ENCODE measurements around the gene RBFOX2. TPM values are rescaled to one million over a fixed set of nuclear protein-coding genes. Genes with fewer than 3 reads are reported as not detected.

RBFOX2 gene
- total and polyA plus RNA-seq, 2 of the 13 experiments (the other 11 are each of a cell fraction or from before 2014, with no cell fraction given): 37.3 to 40.4 TPM

GRCh38 chr22:36028646-36029405, at the start of gene RBFOX2 (continued):
- TF ChIP-seq HIC2 (CRISPR knock-in tag; IDR thresholded peaks at IDR 0.05; ENCODE audit: low read depth) (no peak), CHD4 (IDR thresholded peaks at IDR 0.05; ENCODE audit: borderline replicate concordance, low read length) (no peak), RFXANK (CRISPR knock-in tag; IDR thresholded peaks at IDR 0.05) (no peak), ARNT (IDR thresholded peaks at IDR 0.05) (no peak), TEAD2 (CRISPR knock-in tag; IDR thresholded peaks at IDR 0.05) (no peak), ZC3H4 (CRISPR knock-in tag; IDR thresholded peaks at IDR 0.05; ENCODE audit: borderline replicate concordance) (no peak), ZBTB20 (CRISPR knock-in tag; IDR thresholded peaks at IDR 0.05; ENCODE audit: borderline replicate concordance, low read depth) (no peak), RNF2 (conservative IDR thresholded peaks at IDR 0.05; ENCODE audit: low read depth) (no peak), CREB3 (CRISPR knock-in tag; IDR thresholded peaks at IDR 0.05) (no peak), MBD4 (IDR thresholded peaks at IDR 0.05; ENCODE audit: borderline replicate concordance, low read length) (no peak), ZNF546 (CRISPR knock-in tag; conservative IDR thresholded peaks at IDR 0.05) (no peak), IKZF1 (IDR thresholded peaks at IDR 0.05) (no peak), NKX3-1 (CRISPR knock-in tag; IDR thresholded peaks at IDR 0.05) (no peak), SSRP1 (CRISPR knock-in tag; IDR thresholded peaks at IDR 0.05) (no peak)
- TF ChIP-seq, protein P1, sequence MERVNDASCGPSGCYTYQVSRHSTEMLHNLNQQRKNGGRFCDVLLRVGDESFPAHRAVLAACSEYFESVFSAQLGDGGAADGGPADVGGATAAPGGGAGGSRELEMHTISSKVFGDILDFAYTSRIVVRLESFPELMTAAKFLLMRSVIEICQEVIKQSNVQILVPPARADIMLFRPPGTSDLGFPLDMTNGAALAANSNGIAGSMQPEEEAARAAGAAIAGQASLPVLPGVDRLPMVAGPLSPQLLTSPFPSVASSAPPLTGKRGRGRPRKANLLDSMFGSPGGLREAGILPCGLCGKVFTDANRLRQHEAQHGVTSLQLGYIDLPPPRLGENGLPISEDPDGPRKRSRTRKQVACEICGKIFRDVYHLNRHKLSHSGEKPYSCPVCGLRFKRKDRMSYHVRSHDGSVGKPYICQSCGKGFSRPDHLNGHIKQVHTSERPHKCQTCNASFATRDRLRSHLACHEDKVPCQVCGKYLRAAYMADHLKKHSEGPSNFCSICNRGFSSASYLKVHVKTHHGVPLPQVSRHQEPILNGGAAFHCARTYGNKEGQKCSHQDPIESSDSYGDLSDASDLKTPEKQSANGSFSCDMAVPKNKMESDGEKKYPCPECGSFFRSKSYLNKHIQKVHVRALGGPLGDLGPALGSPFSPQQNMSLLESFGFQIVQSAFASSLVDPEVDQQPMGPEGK (CRISPR knock-in tag; IDR thresholded peaks at IDR 0.05): peak; percentile 95
- TF ChIP-seq, protein P2, sequence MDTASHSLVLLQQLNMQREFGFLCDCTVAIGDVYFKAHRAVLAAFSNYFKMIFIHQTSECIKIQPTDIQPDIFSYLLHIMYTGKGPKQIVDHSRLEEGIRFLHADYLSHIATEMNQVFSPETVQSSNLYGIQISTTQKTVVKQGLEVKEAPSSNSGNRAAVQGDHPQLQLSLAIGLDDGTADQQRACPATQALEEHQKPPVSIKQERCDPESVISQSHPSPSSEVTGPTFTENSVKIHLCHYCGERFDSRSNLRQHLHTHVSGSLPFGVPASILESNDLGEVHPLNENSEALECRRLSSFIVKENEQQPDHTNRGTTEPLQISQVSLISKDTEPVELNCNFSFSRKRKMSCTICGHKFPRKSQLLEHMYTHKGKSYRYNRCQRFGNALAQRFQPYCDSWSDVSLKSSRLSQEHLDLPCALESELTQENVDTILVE (CRISPR knock-in tag; IDR thresholded peaks at IDR 0.05): peak; percentile 73; the same call in 1 of the 2 replicates
- TF ChIP-seq, protein P3, sequence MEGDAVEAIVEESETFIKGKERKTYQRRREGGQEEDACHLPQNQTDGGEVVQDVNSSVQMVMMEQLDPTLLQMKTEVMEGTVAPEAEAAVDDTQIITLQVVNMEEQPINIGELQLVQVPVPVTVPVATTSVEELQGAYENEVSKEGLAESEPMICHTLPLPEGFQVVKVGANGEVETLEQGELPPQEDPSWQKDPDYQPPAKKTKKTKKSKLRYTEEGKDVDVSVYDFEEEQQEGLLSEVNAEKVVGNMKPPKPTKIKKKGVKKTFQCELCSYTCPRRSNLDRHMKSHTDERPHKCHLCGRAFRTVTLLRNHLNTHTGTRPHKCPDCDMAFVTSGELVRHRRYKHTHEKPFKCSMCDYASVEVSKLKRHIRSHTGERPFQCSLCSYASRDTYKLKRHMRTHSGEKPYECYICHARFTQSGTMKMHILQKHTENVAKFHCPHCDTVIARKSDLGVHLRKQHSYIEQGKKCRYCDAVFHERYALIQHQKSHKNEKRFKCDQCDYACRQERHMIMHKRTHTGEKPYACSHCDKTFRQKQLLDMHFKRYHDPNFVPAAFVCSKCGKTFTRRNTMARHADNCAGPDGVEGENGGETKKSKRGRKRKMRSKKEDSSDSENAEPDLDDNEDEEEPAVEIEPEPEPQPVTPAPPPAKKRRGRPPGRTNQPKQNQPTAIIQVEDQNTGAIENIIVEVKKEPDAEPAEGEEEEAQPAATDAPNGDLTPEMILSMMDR (CRISPR knock-in tag; IDR thresholded peaks at IDR 0.05): no peak
- TF ChIP-seq, protein P4, sequence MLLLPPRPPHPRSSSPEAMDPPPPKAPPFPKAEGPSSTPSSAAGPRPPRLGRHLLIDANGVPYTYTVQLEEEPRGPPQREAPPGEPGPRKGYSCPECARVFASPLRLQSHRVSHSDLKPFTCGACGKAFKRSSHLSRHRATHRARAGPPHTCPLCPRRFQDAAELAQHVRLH (CRISPR knock-in tag; IDR thresholded peaks at IDR 0.05; ENCODE audit: borderline replicate concordance, low read depth): no peak
- TF ChIP-seq, protein P5, sequence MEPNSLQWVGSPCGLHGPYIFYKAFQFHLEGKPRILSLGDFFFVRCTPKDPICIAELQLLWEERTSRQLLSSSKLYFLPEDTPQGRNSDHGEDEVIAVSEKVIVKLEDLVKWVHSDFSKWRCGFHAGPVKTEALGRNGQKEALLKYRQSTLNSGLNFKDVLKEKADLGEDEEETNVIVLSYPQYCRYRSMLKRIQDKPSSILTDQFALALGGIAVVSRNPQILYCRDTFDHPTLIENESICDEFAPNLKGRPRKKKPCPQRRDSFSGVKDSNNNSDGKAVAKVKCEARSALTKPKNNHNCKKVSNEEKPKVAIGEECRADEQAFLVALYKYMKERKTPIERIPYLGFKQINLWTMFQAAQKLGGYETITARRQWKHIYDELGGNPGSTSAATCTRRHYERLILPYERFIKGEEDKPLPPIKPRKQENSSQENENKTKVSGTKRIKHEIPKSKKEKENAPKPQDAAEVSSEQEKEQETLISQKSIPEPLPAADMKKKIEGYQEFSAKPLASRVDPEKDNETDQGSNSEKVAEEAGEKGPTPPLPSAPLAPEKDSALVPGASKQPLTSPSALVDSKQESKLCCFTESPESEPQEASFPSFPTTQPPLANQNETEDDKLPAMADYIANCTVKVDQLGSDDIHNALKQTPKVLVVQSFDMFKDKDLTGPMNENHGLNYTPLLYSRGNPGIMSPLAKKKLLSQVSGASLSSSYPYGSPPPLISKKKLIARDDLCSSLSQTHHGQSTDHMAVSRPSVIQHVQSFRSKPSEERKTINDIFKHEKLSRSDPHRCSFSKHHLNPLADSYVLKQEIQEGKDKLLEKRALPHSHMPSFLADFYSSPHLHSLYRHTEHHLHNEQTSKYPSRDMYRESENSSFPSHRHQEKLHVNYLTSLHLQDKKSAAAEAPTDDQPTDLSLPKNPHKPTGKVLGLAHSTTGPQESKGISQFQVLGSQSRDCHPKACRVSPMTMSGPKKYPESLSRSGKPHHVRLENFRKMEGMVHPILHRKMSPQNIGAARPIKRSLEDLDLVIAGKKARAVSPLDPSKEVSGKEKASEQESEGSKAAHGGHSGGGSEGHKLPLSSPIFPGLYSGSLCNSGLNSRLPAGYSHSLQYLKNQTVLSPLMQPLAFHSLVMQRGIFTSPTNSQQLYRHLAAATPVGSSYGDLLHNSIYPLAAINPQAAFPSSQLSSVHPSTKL (CRISPR knock-in tag; IDR thresholded peaks at IDR 0.05): no peak
